Natural killer cell (primary cell): Measurements from ENCODE around the gene THOC6. TPM values are rescaled to one million over a fixed set of nuclear protein-coding genes. Genes with fewer than 3 reads are reported as not detected.
A peak's percentile ranks its signal among the peaks of the same experiment; 100 is the strongest.

Source experiments
- ATAC-seq, 3 donors: fragments of 150-1000 bp in 2 of 3; fragments of 200-7000 bp in 1 of 3; cut with Tn5 transposase; 1 replicate in 1 of 3; 2 replicates in 2 of 3; pipeline ENCODE4 v1.10.0; 2021; ENCODE audit warnings: mild to moderate bottlenecking in 2 of 3, moderate library complexity in 2 of 3
- DNase-seq, 2 donors: peaks; one replicate each; pipeline versions ENCODE4 v3.0.0 to v3.0.0-alpha.2; 2013 to 2021; ENCODE audit warnings: mixed read lengths in 1 of 2
- H3K27ac ChIP-seq: one replicate; pipeline ENCODE4 v1.5.1; 2013; ENCODE audit warnings: mild to moderate bottlenecking, low read length
- H3K27me3 ChIP-seq: one replicate; pipeline ENCODE4 v1.6.1; 2013; ENCODE audit warnings: low read length; ENCODE audit not compliant: control insufficient read depth, insufficient read depth
- H3K36me3 ChIP-seq: one replicate; pipeline ENCODE4 v1.6.1; 2013; ENCODE audit warnings: low read length; ENCODE audit not compliant: control insufficient read depth, insufficient read depth
- H3K4me1 ChIP-seq: one replicate; pipeline ENCODE4 v1.6.1; 2013; ENCODE audit warnings: low read length; ENCODE audit not compliant: control insufficient read depth, insufficient read depth
- H3K4me3 ChIP-seq: one replicate; pipeline ENCODE4 v1.5.1; 2013; ENCODE audit warnings: low read length
- H3K9me3 ChIP-seq: one replicate; pipeline ENCODE4 v1.6.1; 2013; ENCODE audit warnings: low read length; ENCODE audit not compliant: control insufficient read depth, insufficient read depth
- H3K27ac Mint-ChIP-seq, 2 donors: one replicate each; pipeline ENCODE4 v1.8.0; 2022; ENCODE audit warnings: mild to moderate bottlenecking in 2 of 2, mixed read lengths in 2 of 2, moderate library complexity in 1 of 2
- H3K27me3 Mint-ChIP-seq, 2 donors: one replicate each; pipeline ENCODE4 v1.8.0; 2022; ENCODE audit warnings: low read depth in 2 of 2, mixed read lengths in 2 of 2
- H3K36me3 Mint-ChIP-seq: one replicate; pipeline ENCODE4 v1.8.0; 2022; ENCODE audit warnings: mixed read lengths
- H3K4me1 Mint-ChIP-seq, 2 donors: one replicate each; pipeline ENCODE4 v1.8.0; 2022; ENCODE audit warnings: mixed read lengths in 2 of 2
- H3K4me3 Mint-ChIP-seq: one replicate; pipeline ENCODE4 v1.8.0; 2022; ENCODE audit warnings: mild to moderate bottlenecking, moderate library complexity, mixed read lengths
- H3K9me3 Mint-ChIP-seq, 2 donors: one replicate each; pipeline ENCODE4 v1.8.0; 2022; ENCODE audit warnings: mixed read lengths in 2 of 2
- WGBS: methylation state at CpG from one replicate; pipeline ENCODE4 v1.1.7; 2013; ENCODE audit warnings: missing lambda C conversion rate; ENCODE audit not compliant: insufficient coverage; 5-methylcytosine and 5-hydroxymethylcytosine counted together
- intact Hi-C: fragments of 100-400 bp; cut with micrococcal nuclease; formaldehyde crosslinking; loops from one replicate; pipeline ENCODE4 v1.14.2; 2022
- total RNA-seq, 4 donors: library from RNA; stranded (reverse); fragments of 120-200 nt in 1 of 4; gene quantifications; one replicate each; pipeline versions ENCODE4 v1.2.3 to v1.2.4, GENCODE V29; 2013 to 2022
- TF ChIP-seq, protein P1 (sequence below): fragments of 200-600 bp; IDR thresholded peaks from one replicate; pipeline ENCODE4 v1.8.0; 2022; ENCODE audit warnings: antibody characterized with exemption

THOC6 gene
- total RNA-seq, 3 donors from 2014 or later (not counting 1 experiment from before 2014, with no cell fraction given), result 17.1 to 21.5 (median 17.2) TPM

DNA sequence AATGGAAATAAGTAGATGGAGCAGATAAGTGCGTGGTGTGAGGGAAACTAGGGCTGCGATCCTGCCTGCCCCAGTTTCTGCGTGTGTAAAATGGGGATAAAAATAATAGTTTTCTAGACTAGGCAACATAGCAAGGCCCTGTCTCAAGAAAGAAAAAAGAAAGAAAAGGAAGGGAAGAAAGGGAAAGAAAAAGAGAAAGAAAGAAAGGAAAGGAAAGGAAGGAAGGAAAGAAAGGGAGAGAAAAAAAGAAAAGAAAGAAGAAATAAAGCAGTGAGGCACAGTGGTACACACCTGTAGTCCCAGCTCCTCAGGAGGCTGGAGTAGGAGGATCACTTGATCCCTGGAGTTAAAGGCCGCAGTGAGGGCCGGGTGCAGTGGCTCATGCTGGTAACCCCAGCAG, 41.4 kb upstream of the THOC6 start:
- Histone ChIP-seq H3K4me1 (peaks cover 27% of the 10 kb centered on the region), H3K36me3 (no peaks in the 10 kb centered on the region), H3K27me3 (no peaks in the 10 kb centered on the region), H3K27ac (no peak overlapping the region), H3K9me3 (no peaks in the 10 kb centered on the region), H3K4me3 (no peak overlapping the region)
- no peak overlapping the region for H3K27ac Mint-ChIP-seq
- intact Hi-C loops, result no loop called here
- WGBS, result 91% methylated on average over 5 of the region's 5 CpGs
- no peaks in the 10 kb centered on the region for H3K9me3 Mint-ChIP-seq
- no peak for DNase-seq
- H3K4me1 Mint-ChIP-seq, result peaks cover 0 to 11% of the 10 kb centered on the region in 2 donors
- no peaks in the 10 kb centered on the region for H3K36me3 Mint-ChIP-seq
- ATAC-seq, result no peak
- H3K27me3 Mint-ChIP-seq, result no peaks in the 10 kb centered on the region
- peak overlapping the region; percentile 86 for H3K4me3 Mint-ChIP-seq
- TF ChIP-seq, protein P1, sequence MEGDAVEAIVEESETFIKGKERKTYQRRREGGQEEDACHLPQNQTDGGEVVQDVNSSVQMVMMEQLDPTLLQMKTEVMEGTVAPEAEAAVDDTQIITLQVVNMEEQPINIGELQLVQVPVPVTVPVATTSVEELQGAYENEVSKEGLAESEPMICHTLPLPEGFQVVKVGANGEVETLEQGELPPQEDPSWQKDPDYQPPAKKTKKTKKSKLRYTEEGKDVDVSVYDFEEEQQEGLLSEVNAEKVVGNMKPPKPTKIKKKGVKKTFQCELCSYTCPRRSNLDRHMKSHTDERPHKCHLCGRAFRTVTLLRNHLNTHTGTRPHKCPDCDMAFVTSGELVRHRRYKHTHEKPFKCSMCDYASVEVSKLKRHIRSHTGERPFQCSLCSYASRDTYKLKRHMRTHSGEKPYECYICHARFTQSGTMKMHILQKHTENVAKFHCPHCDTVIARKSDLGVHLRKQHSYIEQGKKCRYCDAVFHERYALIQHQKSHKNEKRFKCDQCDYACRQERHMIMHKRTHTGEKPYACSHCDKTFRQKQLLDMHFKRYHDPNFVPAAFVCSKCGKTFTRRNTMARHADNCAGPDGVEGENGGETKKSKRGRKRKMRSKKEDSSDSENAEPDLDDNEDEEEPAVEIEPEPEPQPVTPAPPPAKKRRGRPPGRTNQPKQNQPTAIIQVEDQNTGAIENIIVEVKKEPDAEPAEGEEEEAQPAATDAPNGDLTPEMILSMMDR, result no peak

DNA sequence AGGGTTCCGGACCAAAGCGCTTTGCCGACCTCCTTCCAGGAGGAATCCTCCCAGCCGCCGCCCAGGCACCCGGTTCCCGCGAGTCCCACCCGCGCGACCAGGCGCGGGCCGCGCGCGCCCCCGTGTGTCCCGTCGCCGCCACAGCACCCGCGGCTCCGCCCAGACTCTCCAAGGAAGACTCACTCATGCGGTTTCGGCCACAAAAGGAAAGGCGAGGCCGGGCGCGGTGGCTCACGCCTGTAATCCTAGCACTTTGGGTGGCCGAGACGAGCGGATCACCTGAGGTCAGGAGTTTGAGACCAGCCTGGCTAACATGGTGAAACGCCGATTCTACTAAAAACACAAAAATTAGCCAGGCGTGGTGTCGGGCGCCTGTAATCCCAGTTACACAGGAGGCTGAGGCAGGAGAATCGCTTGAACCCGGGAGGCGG, 40.1 kb upstream of the THOC6 start:
- Mint-ChIP-seq H3K36me3 (no peaks in the 10 kb centered on the region), H3K27ac (peak overlapping the region in 1 of 2 donors; percentile 24), H3K4me3 (peak overlapping the region; percentile 55), H3K4me1 (peaks cover 0 to 11% of the 10 kb centered on the region in 2 donors), H3K9me3 (no peaks in the 10 kb centered on the region), H3K27me3 (no peaks in the 10 kb centered on the region)
- WGBS, result 6% methylated on average over 42 of the region's 42 CpGs
- H3K4me3 ChIP-seq, result no peak overlapping the region
- H3K27me3 ChIP-seq, result no peaks in the 10 kb centered on the region
- no peak overlapping the region for H3K27ac ChIP-seq
- TF ChIP-seq, protein P1, result peak; percentile 80
- H3K4me1 ChIP-seq, result peaks cover 27% of the 10 kb centered on the region
- ATAC-seq (peak; percentile 55 to 67 (median 64)), DNase-seq (peak; percentile 56 to 78)
- H3K9me3 ChIP-seq, result no peaks in the 10 kb centered on the region
- H3K36me3 ChIP-seq, result no peaks in the 10 kb centered on the region
- intact Hi-C loops, result no loop called here

DNA sequence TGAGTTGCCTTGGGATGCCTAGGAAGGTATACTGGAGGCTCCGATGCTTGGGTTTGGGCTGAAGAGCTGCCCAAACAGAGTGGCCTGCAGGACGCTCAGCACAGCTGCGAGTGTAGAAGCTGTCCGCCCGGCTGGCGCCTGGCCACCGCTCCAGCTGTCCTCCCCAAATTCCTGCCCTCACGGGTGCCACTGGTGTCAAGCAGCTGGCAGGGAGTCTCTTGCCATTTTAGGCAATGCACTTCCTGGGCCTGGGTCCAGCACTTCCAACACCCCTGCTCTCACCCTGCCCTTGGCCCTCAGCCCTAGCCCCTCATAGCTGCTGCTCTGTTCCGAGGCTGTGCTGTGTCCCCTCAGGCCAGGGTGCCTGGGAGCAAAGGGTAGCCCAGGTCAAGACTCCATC, 38.4 kb upstream of the THOC6 start:
- no peak overlapping the region for H3K4me3 ChIP-seq
- 95% methylated on average over 9 of the region's 9 CpGs for WGBS
- Mint-ChIP-seq H3K36me3 (no peaks in the 10 kb centered on the region), H3K4me1 (peaks cover 0 to 11% of the 10 kb centered on the region in 2 donors), H3K27ac (no peak overlapping the region), H3K9me3 (no peaks in the 10 kb centered on the region), H3K4me3 (no peak overlapping the region), H3K27me3 (no peaks in the 10 kb centered on the region)
- peaks cover 21% of the 10 kb centered on the region for H3K4me1 ChIP-seq
- DNase-seq, result no peak
- intact Hi-C loops, result no loop called here
- H3K27ac ChIP-seq, result no peak overlapping the region
- TF ChIP-seq, protein P1, result no peak
- no peaks in the 10 kb centered on the region for H3K9me3 ChIP-seq
- H3K27me3 ChIP-seq, result no peaks in the 10 kb centered on the region
- ATAC-seq, result no peak
- no peaks in the 10 kb centered on the region for H3K36me3 ChIP-seq

DNA sequence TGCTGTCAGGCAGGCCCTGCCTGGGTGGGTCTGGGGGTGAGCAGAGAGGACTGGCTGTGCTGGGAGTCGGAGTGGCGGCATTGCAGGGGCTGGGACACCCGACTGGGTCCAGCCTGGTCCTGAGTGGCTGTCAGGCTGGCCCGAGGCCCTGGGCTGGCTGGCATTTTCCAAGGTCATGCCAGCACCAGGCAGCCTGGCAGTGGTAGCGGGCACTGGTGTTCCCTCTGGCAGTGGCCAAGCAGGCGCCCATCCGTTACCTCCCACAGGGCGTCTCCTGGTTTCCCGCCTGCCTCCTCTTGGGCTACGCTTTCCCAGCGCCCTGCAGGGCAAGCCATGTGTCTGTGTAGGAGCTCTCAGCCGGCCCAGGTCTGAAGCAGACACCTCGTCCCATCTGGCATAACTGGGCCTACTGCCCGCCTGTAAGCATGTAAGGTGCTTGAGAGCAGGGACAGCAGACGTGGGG, 37.9 kb upstream of the THOC6 start:
- Histone ChIP-seq H3K9me3 (no peaks in the 10 kb centered on the region), H3K27ac (no peak overlapping the region), H3K27me3 (no peaks in the 10 kb centered on the region), H3K4me3 (no peak overlapping the region), H3K36me3 (no peaks in the 10 kb centered on the region), H3K4me1 (peaks cover 18% of the 10 kb centered on the region)
- DNase-seq, result no peak
- WGBS, result 93% methylated on average over 15 of the region's 15 CpGs
- H3K4me1 Mint-ChIP-seq, result peaks cover 0 to 10% of the 10 kb centered on the region in 2 donors
- intact Hi-C loops, result no loop called here
- TF ChIP-seq, protein P1, result no peak
- no peak for ATAC-seq
- no peak overlapping the region for H3K27ac Mint-ChIP-seq
- H3K9me3 Mint-ChIP-seq, result no peaks in the 10 kb centered on the region
- H3K27me3 Mint-ChIP-seq, result no peaks in the 10 kb centered on the region
- no peak overlapping the region for H3K4me3 Mint-ChIP-seq
- no peaks in the 10 kb centered on the region for H3K36me3 Mint-ChIP-seq
